Measurements from ENCODE around the gene HILPDA. TPM values are rescaled to one million over a fixed set of nuclear protein-coding genes. Genes with fewer than 3 reads are reported as not detected.

The HILPDA gene
- total and polyA plus RNA-seq, 10 of the 15 experiments (the other 5 are each of a cell fraction or from before 2014, with no cell fraction given) = 12.0 to 232 (median 26.4) TPM

GRCh38 chr7:128443831-128444600 is 11.7 kb upstream of the HILPDA start:
- DNase-seq (ENCODE audit: low read depth, low spot score) = no peak
- CTCF ChIA-PET = interaction anchor here (1.0 to 12.5 kb wide), 9 partner anchors 9 to 100 kb away, joined by 3 to 175 read pairs (median 10); partner anchors contain the start of gene RBM28
- no TSS peak for BruUV-seq (replicated peaks)

More at GRCh38 chr7:128443831-128444600, 11.7 kb upstream of the HILPDA start:
- Histone ChIP-seq H3K4me2 (ENCODE audit: control insufficient read depth, insufficient read depth) (no peak overlapping the region), H3K27ac (ENCODE audit: control insufficient read depth, insufficient read depth) (no peak overlapping the region), H3K79me2 (ENCODE audit: control insufficient read depth, insufficient read depth, low read length) (no peaks in the 10 kb centered on the region), H3K9ac (ENCODE audit: control insufficient read depth, insufficient read depth, low read length) (no peak overlapping the region), H4K20me1 (ENCODE audit: control insufficient read depth, insufficient read depth) (no peaks in the 10 kb centered on the region), H2AFZ (ENCODE audit: control insufficient read depth, low read depth, low read length) (peak overlapping the region; percentile 66), H3K4me1 (ENCODE audit: control insufficient read depth, insufficient read depth, low read length) (peaks cover 9% of the 10 kb centered on the region; the same call in 1 of the 2 replicates), H3K36me3 (ENCODE audit: control insufficient read depth in 2 of 2, insufficient read depth in 2 of 2, low read length in 1 of 2) (no peaks in the 10 kb centered on the region), H3K27me3 (replicated peaks in 1 of 2; ENCODE audit: control insufficient read depth in 2 of 2, insufficient read depth in 2 of 2, low read length in 1 of 2) (no peaks in the 10 kb centered on the region), H3K9me3 (replicated peaks; ENCODE audit: control insufficient read depth, insufficient read depth, low read length) (no peaks in the 10 kb centered on the region), H3K4me3 (no peak overlapping the region)
- POLR2A ChIA-PET = interaction anchor here (0.5 to 4.2 kb wide), 6 partner anchors 8 to 335 kb away, joined by 3 to 52 read pairs (median 4); partner anchors contain the start of gene HILPDA
- intact Hi-C loops (cut with micrococcal nuclease; ENCODE audit: unreplicated experiment) (no loop called here), in situ Hi-C loops (cut with MboI) (no loop called here)
- RAD21 ChIA-PET (ENCODE audit: unreplicated experiment) = interaction anchor here (0.5 to 2.6 kb wide), 10 partner anchors 9 to 449 kb away, joined by 3 to 23 read pairs (median 4); partner anchors contain the start of gene HILPDA
- no peak for TF ChIP-seq ASH2L (IDR thresholded peaks at IDR 0.05; ENCODE audit: borderline replicate concordance, low read depth)
- peak in 1 of 2 experiments; percentile 54; a peak in 1 of 4 replicates for TF ChIP-seq BHLHE40 (IDR thresholded peaks at IDR 0.05; ENCODE audit: borderline replicate concordance in 1 of 2, low read depth in 2 of 2, low read length in 1 of 2)
- TF ChIP-seq NBN (IDR thresholded peaks at IDR 0.05) = 0 out of 2 replicates have a peak, but pooled peaks have one; percentile 24
- TF ChIP-seq FOXK2 (IDR thresholded peaks at IDR 0.05) = no peak
- peak; percentile 49 for TF ChIP-seq ATF7 (IDR thresholded peaks at IDR 0.05; ENCODE audit: low read depth)
- TF ChIP-seq IKZF1 (conservative IDR thresholded peaks at IDR 0.05) = peak; percentile 36; the same call in 1 of the 2 replicates
- peak; percentile 75 for TF ChIP-seq ZNF687 (IDR thresholded peaks at IDR 0.05)
- TF ChIP-seq RAD51 (IDR thresholded peaks at IDR 0.05) = peak; percentile 79
- peak in 1 of 2 experiments; percentile 31; a peak in 1 of 4 replicates for TF ChIP-seq IKZF2 (IDR thresholded peaks at IDR 0.05)
- peak; percentile 41; the same call in 1 of the 2 replicates for TF ChIP-seq RELB (IDR thresholded peaks at IDR 0.05; ENCODE audit: low read depth)
- ATAC-seq (peak; percentile 42), FAIRE-seq (no peak)
- WGBS (ENCODE audit: insufficient coverage, insufficient replicate concordance, low lambda C conversion rate, missing lambda C conversion rate) = 61% methylated on average over 7 of the region's 7 CpGs
- SMC1A ChIA-PET (ENCODE audit: uncharacterized antibody, unreplicated experiment) = interaction anchor here (0.7 to 6.0 kb wide), 12 partner anchors 9 to 1559 kb away, joined by 3 to 55 read pairs (median 4); partner anchors contain the start of gene HILPDA

Measured in GM12878 (cell line).